Lower leg skin (tissue), 4 donors: ENCODE results near the gene LDLRAD2. TPM values are rescaled to one million over a fixed set of nuclear protein-coding genes. Genes with fewer than 3 reads are reported as not detected.

ENCODE experiments used
- DNase-seq, 2 donors: peaks; one replicate each; pipeline ENCODE4 v3.0.0-alpha.2; 2019; ENCODE audit warnings: low spot score in 2 of 2
- H3K4me3 ChIP-seq: fragments of 200-600 bp; sonication (generic); 2 replicates; pipeline ENCODE4 v1.5.1; 2017; ENCODE audit warnings: mild to moderate bottlenecking, low read depth; ENCODE audit not compliant: poor library complexity, severe bottlenecking
- POLR2A ChIP-seq, 2 donors: fragments of 450-650 bp; IDR thresholded peaks; one replicate each; pipeline ENCODE4 v1.6.1; 2016 to 2017; ENCODE audit warnings: antibody characterized with exemption in 2 of 2, mild to moderate bottlenecking in 1 of 2, moderate library complexity in 1 of 2
- WGBS, 2 donors: methylation state at CpG; one replicate each; pipeline ENCODE4 v1.1.5; 2018; 5-methylcytosine and 5-hydroxymethylcytosine counted together
- intact Hi-C: fragments of 100-400 bp; cut with DNase I; formaldehyde crosslinking; loops from one replicate; pipeline ENCODE4 v1.15.0; 2023; ENCODE audit warnings: low total_unique reads
- total RNA-seq, 4 donors: library from RNA; depleted of rRNA; stranded (reverse); fragments of >200 nt; gene quantifications; one replicate each; pipeline ENCODE4 v1.1.0, GENCODE V29; 2016
- TF ChIP-seq, protein P1 (sequence below), 3 donors: fragments of 450-650 bp; IDR thresholded peaks; one replicate each; pipeline ENCODE4 v1.5.1; 2016; ENCODE audit warnings: antibody characterized with exemption in 3 of 3, mild to moderate bottlenecking in 3 of 3, moderate library complexity in 2 of 3

Gene LDLRAD2
- total RNA-seq, 4 donors from 2014 or later: 0.19 TPM; not detected in 3

DNA sequence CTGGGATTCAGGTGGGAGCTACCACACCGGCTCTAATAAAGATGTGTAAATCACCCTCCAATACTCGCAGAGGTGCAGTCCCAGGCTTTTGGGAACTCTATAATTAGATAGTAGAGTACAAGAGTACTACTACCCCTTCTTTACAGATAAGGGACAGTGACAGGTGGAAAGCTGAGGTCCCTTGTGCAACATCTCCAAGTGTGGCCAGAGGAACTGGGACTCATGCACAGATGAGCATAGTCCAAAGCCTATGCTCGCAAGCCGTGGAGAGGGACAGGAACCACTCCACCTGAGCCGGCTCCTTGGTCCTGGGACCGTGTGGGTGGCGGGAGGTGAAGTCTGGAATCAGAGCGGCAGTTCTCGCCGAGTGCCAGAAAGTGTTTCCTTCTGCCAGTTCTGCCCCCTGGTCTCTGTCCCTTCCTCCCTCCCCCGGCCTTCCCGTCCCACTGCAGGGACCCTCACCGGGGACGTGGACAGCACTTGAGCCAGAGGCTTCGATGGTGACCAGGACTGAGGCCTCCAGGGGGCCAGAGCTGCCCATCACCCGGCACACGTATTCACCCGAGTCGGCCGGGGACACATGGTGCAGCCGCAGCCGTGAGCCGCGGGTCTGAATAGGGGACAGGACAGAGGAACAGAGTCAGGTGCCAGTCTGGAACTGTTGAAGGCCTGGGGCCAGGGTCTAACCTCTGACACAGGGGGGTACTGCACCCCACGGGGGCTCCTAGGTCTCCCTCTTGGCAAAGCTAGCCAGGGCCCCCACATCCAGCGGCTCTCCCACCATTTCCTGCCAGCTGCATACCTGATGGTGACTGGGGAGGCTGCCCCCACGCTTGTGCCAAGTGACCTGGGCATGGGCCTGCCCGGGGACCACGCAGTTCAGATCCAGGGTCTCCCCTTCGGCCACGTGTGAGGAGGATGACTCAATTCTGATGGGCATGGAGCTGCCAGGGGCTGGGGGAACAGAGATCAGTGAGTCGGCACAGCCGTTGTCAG is 33.9 kb downstream of the LDLRAD2 start:
- intact Hi-C loops: no loop called here
- 90 to 92% methylated on average over 27 to 33 of the region's 33 CpGs for WGBS, 2 donors
- DNase-seq: no peak
- no peak overlapping the region for H3K4me3 ChIP-seq
- TF ChIP-seq, protein P1, sequence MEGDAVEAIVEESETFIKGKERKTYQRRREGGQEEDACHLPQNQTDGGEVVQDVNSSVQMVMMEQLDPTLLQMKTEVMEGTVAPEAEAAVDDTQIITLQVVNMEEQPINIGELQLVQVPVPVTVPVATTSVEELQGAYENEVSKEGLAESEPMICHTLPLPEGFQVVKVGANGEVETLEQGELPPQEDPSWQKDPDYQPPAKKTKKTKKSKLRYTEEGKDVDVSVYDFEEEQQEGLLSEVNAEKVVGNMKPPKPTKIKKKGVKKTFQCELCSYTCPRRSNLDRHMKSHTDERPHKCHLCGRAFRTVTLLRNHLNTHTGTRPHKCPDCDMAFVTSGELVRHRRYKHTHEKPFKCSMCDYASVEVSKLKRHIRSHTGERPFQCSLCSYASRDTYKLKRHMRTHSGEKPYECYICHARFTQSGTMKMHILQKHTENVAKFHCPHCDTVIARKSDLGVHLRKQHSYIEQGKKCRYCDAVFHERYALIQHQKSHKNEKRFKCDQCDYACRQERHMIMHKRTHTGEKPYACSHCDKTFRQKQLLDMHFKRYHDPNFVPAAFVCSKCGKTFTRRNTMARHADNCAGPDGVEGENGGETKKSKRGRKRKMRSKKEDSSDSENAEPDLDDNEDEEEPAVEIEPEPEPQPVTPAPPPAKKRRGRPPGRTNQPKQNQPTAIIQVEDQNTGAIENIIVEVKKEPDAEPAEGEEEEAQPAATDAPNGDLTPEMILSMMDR (IDR thresholded peaks at IDR 0.05): no peak
- no peak for TF ChIP-seq POLR2A (IDR thresholded peaks at IDR 0.05)

DNA sequence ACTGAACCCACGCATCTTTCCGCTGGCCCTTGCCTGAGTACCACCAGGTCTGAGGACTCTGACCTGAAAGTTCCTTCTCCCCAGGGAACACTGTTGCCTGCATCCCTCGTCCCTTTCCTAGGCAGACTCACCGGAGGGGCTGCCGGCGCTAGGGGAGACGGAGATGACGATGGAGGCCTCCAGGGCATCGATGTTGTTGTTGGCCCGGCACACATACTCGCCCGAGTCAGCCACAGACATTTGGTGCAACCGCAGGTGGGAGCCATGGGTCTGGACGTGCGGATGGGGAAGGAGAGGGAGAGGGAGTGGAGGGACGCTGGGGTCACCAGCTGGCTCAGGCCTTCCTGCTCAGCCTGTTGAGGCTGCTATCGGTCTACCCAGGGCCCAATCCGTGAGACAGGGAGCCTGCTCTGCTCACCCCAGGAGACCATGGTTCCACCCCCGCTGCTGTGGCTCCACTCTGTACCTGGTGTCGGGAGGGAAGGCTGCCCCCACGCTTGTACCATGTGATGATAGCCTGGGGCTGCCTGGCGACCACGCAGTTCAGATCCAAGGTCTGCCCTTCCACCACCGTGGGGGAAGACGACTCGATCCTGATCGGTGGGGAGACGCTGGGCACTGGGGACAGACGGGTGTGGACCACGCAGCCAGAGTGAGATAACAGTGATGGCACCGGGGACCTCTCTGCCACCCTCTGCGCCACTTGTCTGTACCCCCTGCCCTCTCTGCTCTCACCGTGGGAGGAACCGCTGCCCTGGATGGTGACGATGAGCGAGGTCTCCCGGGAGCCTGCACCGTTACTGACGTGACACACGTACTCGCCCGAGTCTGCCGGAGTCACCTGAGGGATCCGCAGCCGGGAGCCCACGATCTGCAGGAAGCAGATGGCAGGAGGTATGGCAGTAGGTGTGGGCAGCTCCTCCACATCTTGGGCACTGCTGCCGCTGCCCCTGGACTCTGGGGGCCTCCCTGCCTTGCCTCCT is 35.4 kb downstream of the LDLRAD2 start:
- H3K4me3 ChIP-seq: no peak overlapping the region
- WGBS, 2 donors: 90% methylated on average over 43 to 46 of the region's 47 CpGs
- TF ChIP-seq, protein P1 (IDR thresholded peaks at IDR 0.05): no peak
- TF ChIP-seq POLR2A (IDR thresholded peaks at IDR 0.05): no peak
- intact Hi-C loops: no loop called here
- no peak for DNase-seq

DNA sequence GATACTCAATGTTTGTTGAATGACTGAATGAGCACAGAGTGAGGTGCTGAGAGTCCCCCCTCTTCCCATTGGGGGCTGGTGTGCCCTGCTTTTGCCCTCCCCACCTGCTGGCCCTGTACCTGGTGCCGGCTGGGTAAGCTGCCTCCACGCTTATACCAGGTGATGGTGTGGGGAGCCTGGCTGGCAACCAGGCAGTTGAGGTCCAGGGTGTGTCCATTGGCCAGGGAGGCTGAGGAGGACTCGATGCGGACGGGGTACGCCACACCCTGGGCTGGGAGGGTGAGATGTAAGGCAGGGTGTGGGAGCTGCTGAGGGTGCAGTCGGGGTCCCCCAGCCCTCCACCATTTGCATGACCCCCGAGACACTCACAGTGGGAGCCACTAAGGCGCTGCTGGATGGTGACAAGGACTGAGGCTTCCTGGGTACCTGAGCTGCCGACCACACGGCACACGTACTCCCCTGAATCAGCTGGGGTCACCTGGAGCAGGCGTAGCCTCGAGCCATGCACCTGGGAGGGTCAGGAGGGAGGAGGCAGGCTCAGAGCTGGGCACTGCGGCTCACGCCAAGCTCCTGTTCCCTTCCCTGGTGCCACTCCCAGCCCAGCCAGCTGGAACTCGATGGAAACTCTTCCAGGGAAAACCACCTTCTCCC is 36.6 kb downstream of the LDLRAD2 start:
- WGBS, 2 donors: 85 to 87% methylated on average over 16 to 17 of the region's 17 CpGs
- no peak for DNase-seq
- no peak for TF ChIP-seq POLR2A (IDR thresholded peaks at IDR 0.05)
- TF ChIP-seq, protein P1 (IDR thresholded peaks at IDR 0.05): no peak
- no peak overlapping the region for H3K4me3 ChIP-seq
- intact Hi-C loops: no loop called here

- intact Hi-C loops: no loop called here
- no peak for DNase-seq
- TF ChIP-seq, protein P1 (IDR thresholded peaks at IDR 0.05): no peak
- no peak for TF ChIP-seq POLR2A (IDR thresholded peaks at IDR 0.05)
- 90 to 96% methylated on average over 18 to 24 of the region's 30 CpGs for WGBS, 2 donors
- no peak overlapping the region for H3K4me3 ChIP-seq
These were observed 38.0 kb downstream of the LDLRAD2 start for GRCh38 chr1:21849909-21850576.
